ENCODE measurements around the gene ADCYAP1R1. TPM values are rescaled to one million over a fixed set of nuclear protein-coding genes. Genes with fewer than 3 reads are reported as not detected.

The ADCYAP1R1 gene
- total and polyA plus RNA-seq, 2 of the 8 experiments (the other 6 are each of a cell fraction or from before 2014, with no cell fraction given), result 14.4 to 14.6 TPM

DNA sequence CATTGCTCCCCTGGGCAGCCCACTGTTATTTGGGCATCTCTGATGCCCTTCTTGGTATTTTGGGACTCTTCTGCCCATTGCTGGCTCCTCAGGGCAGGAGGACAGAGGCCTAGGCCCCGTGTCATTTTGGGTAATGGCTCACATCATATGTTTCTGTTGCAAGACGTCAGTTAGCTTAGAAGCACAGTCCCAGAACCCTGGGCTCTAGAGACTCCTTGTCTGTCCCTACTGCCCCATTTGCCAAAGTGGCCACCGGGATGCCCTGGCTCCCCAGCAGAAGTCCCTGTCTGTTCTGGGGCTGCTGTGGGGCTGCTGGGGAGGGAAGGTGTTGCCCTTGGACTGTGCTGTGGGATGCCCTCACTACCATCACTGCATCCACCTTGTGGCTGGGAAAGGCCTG, 48.8 kb downstream of the ADCYAP1R1 start:
- Histone ChIP-seq H2BK15ac (ENCODE audit: low read length) (no peak overlapping the region), H2AFZ (ENCODE audit: low read length) (no peak overlapping the region), H3K4me2 (ENCODE audit: insufficient read depth in 1 of 2, low read depth in 2 of 2, low read length in 2 of 2) (no peak overlapping the region), H3K27ac (ENCODE audit: low read depth, low read length) (no peak overlapping the region), H3K23ac (ENCODE audit: insufficient read length) (no peak overlapping the region), H2AK5ac (ENCODE audit: low read depth, low read length) (no peak overlapping the region), H3K18ac (ENCODE audit: extremely low read depth, low read length) (no peak overlapping the region), H3K14ac (ENCODE audit: insufficient read length) (no peak overlapping the region), H3K79me1 (ENCODE audit: low read depth, low read length) (no peaks in the 10 kb centered on the region), H3K4me3 (ENCODE audit: extremely low read depth in 1 of 4, insufficient read depth in 2 of 4, low read depth in 3 of 4, low read length in 4 of 4) (no peak overlapping the region), H3K9me3 (ENCODE audit: insufficient read depth in 2 of 2, low read depth in 1 of 2, low read length in 1 of 2) (no peaks in the 10 kb centered on the region), H3K23me2 (ENCODE audit: low read depth, low read length) (no peaks in the 10 kb centered on the region), H3K27me3 (replicated peaks in 1 of 4; ENCODE audit: control insufficient read depth in 3 of 4, extremely low read depth in 1 of 4, insufficient read depth in 3 of 4, low read length in 3 of 4) (no peaks in the 10 kb centered on the region), H3K36me3 (ENCODE audit: control insufficient read depth in 2 of 4, insufficient read depth in 4 of 4, low read length in 3 of 4) (no peaks in the 10 kb centered on the region; a peak in 1 of 8 replicates), H4K5ac (ENCODE audit: insufficient read length, low read depth, low read length) (no peak overlapping the region), H2BK5ac (ENCODE audit: low read depth, low read length) (no peak overlapping the region), H4K8ac (ENCODE audit: extremely low read depth, insufficient read depth, low read length) (no peak overlapping the region), H4K20me1 (replicated peaks in 1 of 2; ENCODE audit: control insufficient read depth in 1 of 2, insufficient read depth in 2 of 2, low read length in 2 of 2) (peaks cover 2 to 3% of the 10 kb centered on the region in 2 experiments), H4K91ac (replicated peaks; ENCODE audit: insufficient read length, low read length) (no peak overlapping the region), H3K79me2 (ENCODE audit: control insufficient read depth in 1 of 2, insufficient read depth in 2 of 2, low read length in 2 of 2) (no peaks in the 10 kb centered on the region), H3K9ac (replicated peaks in 1 of 4; ENCODE audit: extremely low read depth in 1 of 4, low read depth in 3 of 4, low read length in 3 of 4) (no peak overlapping the region), H2BK20ac (ENCODE audit: low read length) (no peak overlapping the region), H2BK120ac (replicated peaks; ENCODE audit: low read depth, low read length) (no peak overlapping the region), H3K4ac (replicated peaks; ENCODE audit: insufficient read length, low read depth, low read length) (no peak overlapping the region), H3K56ac (replicated peaks; ENCODE audit: insufficient read length, low read depth, low read length) (no peak overlapping the region), H3K4me1 (replicated peaks in 1 of 4; ENCODE audit: control insufficient read depth in 3 of 4, insufficient read depth in 4 of 4, low read length in 3 of 4) (no peaks in the 10 kb centered on the region), H2BK12ac (ENCODE audit: low read depth, low read length) (no peak overlapping the region)
- no peak for DNase-seq (ENCODE audit: low read depth in 1 of 2, low spot score in 2 of 2)
- CTCF ChIA-PET (ENCODE audit: partially characterized antibody), result interaction anchor here (0.7 to 19.4 kb wide), 6 partner anchors 10 to 111 kb away, joined by 3 to 162 read pairs (median 4); no protein-coding TSS in a partner anchor
- POLR2A ChIA-PET (ENCODE audit: partially characterized antibody), result interaction anchor here (1.4 kb wide), 1 partner anchor 12 kb away, joined by 5 read pairs; no protein-coding TSS in a partner anchor
- WGBS, 2 experiments (ENCODE audit: extremely low coverage in 1 of 2, insufficient coverage in 1 of 2, insufficient read length in 1 of 2, insufficient replicate concordance in 2 of 2, low coverage in 1 of 2, low lambda C conversion rate in 2 of 2, missing lambda C conversion rate in 1 of 2), result 97% methylated on average over 3 of the region's 3 CpGs; no CpG with 5 or more reads in 1 of the 2 experiments
- FAIRE-seq, result no peak
- TF ChIP-seq TAF1 (IDR thresholded peaks at IDR 0.05; ENCODE audit: low read depth, low read length) (no peak), BACH1 (IDR thresholded peaks at IDR 0.05; ENCODE audit: low read length) (no peak), SUZ12 (IDR thresholded peaks at IDR 0.05; ENCODE audit: low read length) (no peak), PHF8 (conservative IDR thresholded peaks at IDR 0.05; ENCODE audit: low read depth, low read length) (no peak), YY1 (IDR thresholded peaks at IDR 0.05; ENCODE audit: low read depth, low read length) (no peak), SIN3A (conservative IDR thresholded peaks at IDR 0.05 in 1 of 2, IDR thresholded peaks at IDR 0.05 in 1 of 2; ENCODE audit: low read depth in 1 of 2, low read length in 2 of 2) (no peak), NRF1 (IDR thresholded peaks at IDR 0.05; ENCODE audit: low read depth, low read length) (no peak), ATF3 (IDR thresholded peaks at IDR 0.05; ENCODE audit: insufficient read depth, low read depth, low read length) (no peak), KDM5A (IDR thresholded peaks at IDR 0.05; ENCODE audit: low read length) (no peak)
- TF ChIP-seq, protein P1, sequence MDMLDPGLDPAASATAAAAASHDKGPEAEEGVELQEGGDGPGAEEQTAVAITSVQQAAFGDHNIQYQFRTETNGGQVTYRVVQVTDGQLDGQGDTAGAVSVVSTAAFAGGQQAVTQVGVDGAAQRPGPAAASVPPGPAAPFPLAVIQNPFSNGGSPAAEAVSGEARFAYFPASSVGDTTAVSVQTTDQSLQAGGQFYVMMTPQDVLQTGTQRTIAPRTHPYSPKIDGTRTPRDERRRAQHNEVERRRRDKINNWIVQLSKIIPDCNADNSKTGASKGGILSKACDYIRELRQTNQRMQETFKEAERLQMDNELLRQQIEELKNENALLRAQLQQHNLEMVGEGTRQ (IDR thresholded peaks at IDR 0.05; ENCODE audit: low read length), result no peak
- TF ChIP-seq, protein P2, sequence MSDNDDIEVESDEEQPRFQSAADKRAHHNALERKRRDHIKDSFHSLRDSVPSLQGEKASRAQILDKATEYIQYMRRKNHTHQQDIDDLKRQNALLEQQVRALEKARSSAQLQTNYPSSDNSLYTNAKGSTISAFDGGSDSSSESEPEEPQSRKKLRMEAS (IDR thresholded peaks at IDR 0.05), result no peak
